Measurements from ENCODE around the gene PTGS1.
A peak's percentile ranks its signal among the peaks of the same experiment; 100 is the strongest.
"Not testable (repeated sequence)": the region's sequence is repeated elsewhere in the genome, so short reads cannot be mapped to it uniquely, and the experiment has no call there.

Gene PTGS1

GRCh38 chr9:122370869-122371755, at the start of gene PTGS1:
Gene PTGS1 (plus strand): TSS chr9:122371024. CDS start chr9:122371085, 61 bp downstream.
- no peak for DNase-seq

GRCh38 chr9:122322553-122322952, 48.3 kb upstream of the PTGS1 start:
- DNase-seq: no peak

GRCh38 chr9:122324665-122325064, 46.2 kb upstream of the PTGS1 start:
- not testable (repeated sequence) for DNase-seq

GRCh38 chr9:122325124-122325523, 45.7 kb upstream of the PTGS1 start:
- no peak for DNase-seq

GRCh38 chr9:122327175-122327574, 43.6 kb upstream of the PTGS1 start:
- DNase-seq: no peak

DNA sequence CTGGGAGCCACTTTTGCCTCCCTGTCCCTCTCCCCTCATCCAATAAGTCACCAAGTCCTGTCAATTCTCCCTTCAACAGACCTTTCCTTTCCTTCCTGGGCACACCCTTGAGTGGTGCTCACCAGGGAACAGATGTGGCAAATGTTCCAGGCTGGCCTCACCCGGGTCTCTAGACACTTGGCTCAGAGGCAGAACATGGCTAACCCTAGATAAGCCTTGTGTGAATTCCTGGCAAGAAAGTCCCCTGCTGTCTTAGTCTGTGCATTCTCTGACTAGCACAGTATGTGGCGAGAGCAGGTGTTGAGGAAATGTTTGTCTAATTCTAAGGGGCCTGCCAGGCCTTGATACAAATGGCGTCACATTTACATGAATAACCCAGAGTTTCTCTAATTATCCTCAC, 41.2 kb upstream of the PTGS1 start:
- DNase-seq: no peak

- not testable (repeated sequence) for DNase-seq
Measured at GRCh38 chr9:122330466-122330865, 40.4 kb upstream of the PTGS1 start.

GRCh38 chr9:122331523-122331927, 39.3 kb upstream of the PTGS1 start:
- DNase-seq: no peak

DNA sequence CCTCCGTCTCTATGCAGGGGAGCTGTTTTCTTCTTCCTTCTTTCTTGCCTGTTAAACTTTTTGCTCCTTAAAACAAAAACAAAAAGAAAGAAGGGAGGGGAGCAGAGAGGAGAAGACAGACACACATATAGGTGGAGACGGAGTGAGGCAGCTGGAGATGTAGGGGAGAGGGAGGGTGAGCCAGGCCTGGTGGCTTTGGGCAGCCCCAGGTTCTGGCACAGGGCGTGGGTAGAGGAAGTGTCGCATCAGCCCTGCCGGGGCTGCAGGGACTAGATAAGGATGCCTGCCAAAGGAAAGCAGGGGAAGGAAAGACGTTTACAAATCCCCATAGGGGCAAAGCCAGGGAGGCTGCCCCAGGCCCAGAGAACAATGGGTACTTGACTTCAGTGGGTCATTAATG, 38.7 kb upstream of the PTGS1 start:
- no peak for DNase-seq

- no peak for DNase-seq
Measured at GRCh38 chr9:122332644-122333043, 38.2 kb upstream of the PTGS1 start.

DNA sequence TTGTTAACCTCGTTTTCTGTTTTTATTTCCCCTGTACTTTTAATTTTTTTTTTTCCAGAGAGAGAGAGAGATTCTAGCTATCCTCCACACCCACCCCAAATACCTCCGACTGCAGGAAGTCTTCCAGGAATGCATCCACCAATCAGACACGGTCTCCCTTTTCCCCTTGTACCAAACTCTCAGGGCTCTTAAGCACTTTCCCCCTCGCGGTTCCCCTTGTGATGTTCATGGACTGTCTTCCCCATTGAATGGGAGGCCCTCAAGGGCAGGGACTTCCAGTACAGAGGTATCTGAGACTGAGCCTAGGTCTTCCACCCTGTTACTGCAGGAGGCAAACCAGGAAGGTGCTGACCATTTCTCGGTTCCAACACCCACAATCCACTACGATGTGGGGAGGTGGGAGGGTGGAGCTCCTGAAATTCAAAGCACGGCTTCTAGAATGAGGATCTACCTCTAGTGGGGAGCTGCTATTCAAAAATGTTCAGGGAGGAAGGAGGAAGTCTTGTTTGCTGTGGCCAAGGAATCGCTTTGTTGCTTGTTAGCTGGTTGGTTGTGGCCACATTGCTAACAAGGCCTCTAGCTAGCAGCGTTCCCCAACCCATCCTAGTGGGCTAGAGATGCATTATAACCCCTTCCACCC, 37.5 kb upstream of the PTGS1 start:
- DNase-seq: no peak

DNA sequence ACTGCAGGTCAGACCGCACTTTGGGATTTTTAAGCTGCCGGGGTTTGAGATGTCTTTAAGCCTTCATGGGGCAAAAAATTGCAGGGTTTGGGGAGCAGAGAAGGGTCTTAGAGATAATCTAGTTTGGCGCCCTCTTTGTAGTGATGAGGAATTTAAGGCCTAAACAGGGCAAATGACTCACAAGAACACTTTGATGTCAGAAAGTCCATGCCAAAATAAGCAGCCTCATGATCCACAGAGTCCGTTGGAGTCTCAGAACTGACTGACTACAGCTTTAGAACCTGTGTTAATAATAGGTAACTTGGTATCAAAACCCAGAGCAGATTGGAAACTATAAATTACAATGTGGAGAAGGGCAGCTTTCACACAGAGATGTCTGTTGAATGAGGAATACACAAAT, 35.9 kb upstream of the PTGS1 start:
- no peak for DNase-seq

- no peak for DNase-seq
Measured at GRCh38 chr9:122336189-122336588, 34.6 kb upstream of the PTGS1 start.

DNA sequence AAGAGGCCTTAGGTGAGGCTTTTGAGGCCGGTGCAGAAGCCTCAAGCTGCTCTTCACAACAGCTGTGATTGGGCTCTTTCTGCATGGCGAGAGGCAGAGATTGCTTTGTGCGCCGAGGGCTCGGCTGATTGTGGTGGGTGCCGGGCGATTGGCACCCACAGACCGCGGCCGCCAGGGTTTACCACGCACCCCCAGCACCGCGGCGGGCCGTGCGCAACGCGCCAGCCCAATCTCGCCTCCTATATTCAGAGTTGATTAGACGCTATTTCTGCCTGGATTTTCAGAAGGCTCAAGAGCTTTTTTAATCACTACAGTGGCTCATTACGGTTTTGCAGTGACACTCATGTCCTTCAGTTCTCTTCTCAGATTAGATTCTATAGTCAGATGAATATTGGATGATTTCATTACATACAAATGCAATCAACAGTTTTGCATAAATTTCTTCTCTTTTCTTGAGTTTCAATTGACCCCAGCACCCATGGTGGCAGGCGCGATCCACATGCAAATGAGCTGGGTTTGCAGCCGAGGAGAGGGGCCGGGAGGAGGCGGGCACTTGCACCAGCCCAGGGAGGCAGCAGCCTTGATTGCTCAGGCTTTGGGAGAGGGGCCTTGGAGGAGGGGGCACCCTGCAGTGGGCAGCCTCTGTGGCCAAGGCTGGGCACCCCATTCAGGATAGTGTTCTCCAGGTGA, 33.8 kb upstream of the PTGS1 start:
- DNase-seq: no peak

GRCh38 chr9:122337556-122337929, 33.3 kb upstream of the PTGS1 start:
- DNase-seq: no peak

GRCh38 chr9:122338536-122338935, 32.3 kb upstream of the PTGS1 start:
- DNase-seq: no peak

DNA sequence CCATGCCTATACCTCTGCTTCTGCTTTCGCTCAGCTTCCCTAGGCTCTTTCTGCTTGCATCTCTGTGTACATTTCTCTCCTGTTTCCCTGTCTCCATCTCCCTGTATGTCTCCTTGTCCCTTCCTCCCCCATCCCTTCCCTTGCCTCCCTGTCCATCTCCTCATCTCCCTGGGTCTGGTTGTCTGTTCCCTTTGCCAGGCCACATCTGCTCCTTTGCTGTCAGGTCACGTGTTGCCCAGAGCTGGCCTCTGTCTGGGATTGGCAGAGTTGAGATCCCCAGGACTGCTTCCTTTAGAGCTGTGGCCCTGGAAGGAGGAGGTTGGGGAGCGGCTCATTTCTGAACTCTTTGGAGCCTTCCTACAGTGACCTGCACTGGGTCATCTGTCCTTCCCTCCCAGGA, 31.8 kb upstream of the PTGS1 start:
- no peak for DNase-seq

DNA sequence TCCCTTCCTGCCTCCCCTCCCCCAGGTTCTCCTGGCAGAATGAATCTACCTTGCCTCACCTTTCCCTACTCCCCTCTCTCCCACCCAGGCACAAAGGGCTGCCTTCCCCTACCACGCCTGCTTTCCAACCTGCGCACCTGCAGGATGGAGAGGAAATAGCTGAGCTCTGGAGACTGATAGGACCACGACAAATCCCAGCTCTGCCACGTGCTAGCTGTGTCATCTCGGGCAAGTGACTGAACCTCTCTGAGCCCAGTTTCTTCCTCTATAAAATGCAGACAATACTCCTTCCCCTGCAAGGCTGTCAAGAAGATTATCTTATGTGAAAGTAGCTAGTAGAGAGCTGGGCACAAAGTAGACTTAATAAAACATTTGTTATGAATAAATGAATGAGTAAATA, 31.2 kb upstream of the PTGS1 start:
- DNase-seq: no peak

- no peak for DNase-seq
Measured at GRCh38 chr9:122340161-122340560, 30.7 kb upstream of the PTGS1 start.

GRCh38 chr9:122342323-122343050, 28.3 kb upstream of the PTGS1 start:
- no peak for DNase-seq

DNA sequence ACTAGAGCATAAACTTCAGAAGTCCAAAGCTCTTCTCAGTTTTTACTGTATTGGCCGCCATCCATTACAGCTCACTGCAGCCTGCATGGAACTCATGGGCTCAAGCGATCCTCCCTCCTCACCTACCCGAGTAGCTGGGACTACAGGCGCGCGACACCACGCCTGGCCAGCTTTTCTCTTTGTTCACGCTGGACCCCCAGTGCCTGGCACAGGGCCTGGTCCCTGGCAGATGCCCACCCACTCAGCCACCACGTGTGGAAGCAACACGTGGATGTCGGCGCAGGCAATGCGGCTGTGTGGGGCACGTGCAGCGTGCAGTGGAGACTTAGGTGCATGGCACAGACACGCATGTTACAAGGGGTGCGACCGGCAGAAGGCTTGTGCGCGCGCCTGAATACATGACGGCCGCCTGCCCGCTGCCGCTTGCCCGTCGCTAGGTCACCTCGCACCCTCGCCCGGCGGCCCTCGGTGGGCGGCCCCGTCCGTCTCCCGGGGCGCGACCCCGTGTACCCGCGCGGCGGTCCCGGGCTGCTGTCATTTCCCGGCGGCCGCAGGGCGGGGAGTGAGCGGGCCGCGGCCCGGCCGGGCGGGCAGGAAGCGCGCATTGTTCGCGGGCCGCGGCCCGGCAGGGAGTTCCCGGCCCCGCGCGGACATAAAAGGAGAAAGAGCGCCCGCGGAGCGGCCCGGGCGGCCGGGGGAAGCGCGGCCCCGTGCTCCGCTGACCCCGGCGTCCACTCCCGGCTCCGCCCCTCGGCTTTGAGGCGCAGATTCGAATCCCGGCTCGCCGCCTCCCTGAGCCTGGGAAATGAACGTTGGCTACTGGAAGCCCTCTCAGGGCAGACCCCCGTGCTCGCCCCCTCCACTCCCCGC, 24.1 kb upstream of the PTGS1 start:
- peak in 1 of 6 experiments; percentile 14 for DNase-seq

Measured in stimulated activated naive CD4-positive, alpha-beta T cell (primary cell).